Prostate gland (tissue), 2 donors: ENCODE results near the gene KLHL5.

Experiments used
- CTCF ChIP-seq, 4 experiments: fragments of 200-600 bp in 2 of 4; fragments of 450-650 bp in 2 of 4; sonication (generic) in 2 of 4; IDR thresholded peaks; 1 replicate in 3 of 4; 2 replicates in 1 of 4; pipeline ENCODE4 v1.5.1; 2016 to 2019; ENCODE audit warnings: antibody characterized with exemption in 4 of 4, mild to moderate bottlenecking in 2 of 4, moderate library complexity in 2 of 4
- POLR2A ChIP-seq: fragments of 450-650 bp; IDR thresholded peaks from one replicate; pipeline ENCODE4 v1.6.1; 2016; ENCODE audit warnings: antibody characterized with exemption, mild to moderate bottlenecking
- POLR2AphosphoS5 ChIP-seq: sonication (generic); formaldehyde crosslinking; IDR thresholded peaks from one replicate; pipeline ENCODE4 v1.6.1; 2017; ENCODE audit warnings: antibody characterized with exemption

- TF ChIP-seq POLR2AphosphoS5 (no peak), CTCF (IDR thresholded peaks at IDR 0.05) (no peak), POLR2A (no peak)
Observed at GRCh38 chr4:39068907-39069306, 6.9 kb downstream of the KLHL5 start.
